Measurements from ENCODE around the gene CDK14. TPM values are rescaled to one million over a fixed set of nuclear protein-coding genes. Genes with fewer than 3 reads are reported as not detected.
"Not testable (repeated sequence)": the region's sequence is repeated elsewhere in the genome, so short reads cannot be mapped to it uniquely, and the experiment has no call there.

CDK14 gene
- total and polyA plus RNA-seq, 5 experiments from 2014 or later: 0.15 to 3.6 (median 2.8) TPM; not detected in 2

DNA sequence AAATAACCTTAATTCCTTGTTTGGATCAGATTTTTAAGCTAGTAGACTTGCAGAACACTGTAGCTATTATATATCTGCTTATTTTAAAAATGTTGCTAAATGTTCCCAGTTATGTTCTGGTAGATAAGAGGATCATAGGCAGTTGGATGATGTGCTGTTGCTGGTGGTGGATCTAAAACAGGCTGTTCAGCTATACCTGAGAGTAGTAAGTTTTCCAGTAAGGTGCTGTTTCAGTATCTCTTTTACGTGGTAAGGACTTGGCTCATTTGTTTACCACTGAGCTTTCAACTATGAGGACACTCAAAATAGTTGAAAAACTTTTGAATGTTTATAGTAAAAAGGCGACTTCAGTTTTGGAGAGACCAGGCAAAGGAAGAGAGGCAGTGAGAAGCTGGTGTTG lies 180.9 kb downstream of the CDK14 start:
- H3K4me1 Mint-ChIP-seq: peaks cover 0 to 6% (median 0%) of the 10 kb centered on the region in 4 donors
- H3K36me3 Mint-ChIP-seq: no peaks in the 10 kb centered on the region
- DNase-seq (no peak), ATAC-seq (no peak)
- POLR2A ChIA-PET: no interaction called here
- H3K27me3 Mint-ChIP-seq: peaks cover 0 to 2% (median 0%) of the 10 kb centered on the region in 5 donors
- no peak overlapping the region for H3K27ac Mint-ChIP-seq
- no peak overlapping the region for H3K4me3 Mint-ChIP-seq
- peaks cover 0 to 9% (median 0%) of the 10 kb centered on the region in 9 donors for H3K9me3 Mint-ChIP-seq

DNA sequence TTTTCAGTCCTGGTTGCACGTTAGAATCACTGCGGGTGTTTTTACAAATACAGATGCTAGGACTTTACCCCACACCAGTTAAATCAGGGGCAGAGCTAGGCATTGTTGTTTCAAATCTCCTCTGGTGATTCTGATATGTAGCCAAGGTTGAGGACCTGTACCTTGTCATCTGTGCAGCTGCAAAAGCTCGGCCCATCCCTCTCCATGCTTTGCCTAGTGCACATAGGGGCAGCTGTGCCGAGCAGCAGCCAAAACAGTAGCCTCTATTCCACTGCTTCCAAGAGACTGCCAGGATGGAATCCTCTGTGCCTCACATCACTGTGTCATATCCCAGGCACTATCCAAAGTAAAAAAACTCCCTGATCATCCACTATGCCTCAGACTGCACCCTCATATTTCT lies 181.3 kb downstream of the CDK14 start:
- POLR2A ChIA-PET: no interaction called here

DNA sequence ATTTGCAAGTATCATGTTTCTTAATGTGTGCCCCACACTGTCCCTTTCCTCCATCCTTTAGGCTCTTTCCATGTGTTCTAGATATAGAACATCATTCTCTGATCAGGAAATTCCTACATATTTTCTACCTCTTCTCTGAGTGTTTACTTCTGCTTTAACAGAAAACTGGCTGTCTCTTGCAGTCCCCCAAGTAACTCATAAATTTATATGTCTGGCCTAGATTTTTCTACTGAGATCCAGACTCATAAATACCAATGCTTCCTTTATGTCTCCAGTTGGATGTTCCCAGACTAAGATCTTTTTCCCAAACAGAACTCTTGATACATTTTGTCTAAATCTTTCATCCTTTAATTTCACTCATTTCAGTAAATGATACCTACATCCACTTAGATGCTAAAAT lies 181.8 kb downstream of the CDK14 start:
- POLR2A ChIA-PET: no interaction called here
- no peaks in the 10 kb centered on the region for H3K36me3 Mint-ChIP-seq
- no peak overlapping the region for H3K4me3 Mint-ChIP-seq
- H3K9me3 Mint-ChIP-seq: peaks cover 0 to 5% (median 0%) of the 10 kb centered on the region in 9 donors
- peaks cover 0 to 3% (median 0%) of the 10 kb centered on the region in 5 donors for H3K27me3 Mint-ChIP-seq
- no peak overlapping the region for H3K27ac Mint-ChIP-seq
- DNase-seq (no peak), ATAC-seq (no peak)
- H3K4me1 Mint-ChIP-seq: no peaks in the 10 kb centered on the region

More for the DNA sequence above, 181.3 kb downstream of the CDK14 start:
- Mint-ChIP-seq H3K4me3 (no peak overlapping the region), H3K36me3 (no peaks in the 10 kb centered on the region), H3K4me1 (peaks cover 0 to 2% (median 0%) of the 10 kb centered on the region in 4 donors), H3K27me3 (peaks cover 0 to 2% (median 0%) of the 10 kb centered on the region in 5 donors), H3K27ac (no peak overlapping the region), H3K9me3 (peaks cover 0 to 7% (median 0%) of the 10 kb centered on the region in 9 donors)
- DNase-seq (no peak), ATAC-seq (no peak)

DNA sequence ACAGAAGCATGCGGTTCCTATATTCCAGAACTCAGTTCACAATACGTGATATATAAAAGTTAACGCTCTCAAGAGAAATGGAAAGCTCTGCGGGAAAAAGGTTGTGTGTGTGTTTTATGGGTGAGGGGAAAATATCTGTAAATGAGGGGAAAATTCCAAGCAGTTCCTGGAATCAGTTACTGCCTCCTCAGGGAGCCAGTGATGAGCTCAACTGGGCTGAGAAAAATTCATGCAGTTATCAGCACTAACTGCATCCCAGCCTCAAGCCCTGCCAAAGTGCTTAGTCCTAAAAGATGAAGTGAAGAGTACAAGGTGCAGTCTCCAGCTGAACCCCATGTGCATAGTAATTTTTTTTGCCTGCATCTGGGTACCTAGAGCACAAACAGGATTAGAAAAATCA lies 191.9 kb downstream of the CDK14 start:
- H3K27me3 Mint-ChIP-seq: peaks cover 0 to 7% (median 0%) of the 10 kb centered on the region in 5 donors
- peaks cover 2 to 24% (median 10%) of the 10 kb centered on the region in 9 donors for H3K9me3 Mint-ChIP-seq
- H3K4me1 Mint-ChIP-seq: no peaks in the 10 kb centered on the region
- H3K27ac Mint-ChIP-seq: no peak overlapping the region
- H3K4me3 Mint-ChIP-seq: no peak overlapping the region
- H3K36me3 Mint-ChIP-seq: no peaks in the 10 kb centered on the region
- no peak for DNase-seq
- no peak for ATAC-seq
- POLR2A ChIA-PET: no interaction called here

DNA sequence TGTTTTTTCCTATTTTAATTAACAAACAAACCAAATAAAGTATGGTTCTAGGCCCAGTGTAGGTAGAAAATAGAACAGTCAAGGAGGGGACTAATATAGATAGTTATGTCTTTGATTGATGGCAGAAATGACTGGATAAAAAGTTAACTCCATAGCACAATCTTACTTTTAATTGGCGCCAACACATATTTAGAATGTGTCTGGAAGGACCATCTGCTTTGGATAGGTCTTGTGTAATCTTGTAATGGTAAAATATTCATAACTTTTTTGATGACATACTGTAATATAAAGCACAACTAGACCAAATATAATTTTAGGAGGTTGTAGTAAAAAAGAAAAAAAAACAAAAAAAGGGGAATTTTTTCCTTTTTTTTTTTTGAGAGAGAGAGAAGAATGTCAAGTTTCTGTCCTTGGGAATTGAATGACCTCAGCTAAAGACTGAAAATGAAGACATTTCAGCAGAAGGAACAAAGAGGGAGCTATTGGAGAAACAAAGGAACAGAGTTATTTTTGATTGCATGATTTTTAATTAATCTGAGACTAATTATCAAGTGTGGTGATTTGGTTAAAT lies 193.7 kb downstream of the CDK14 start:
- peaks cover 0 to 10% (median 0%) of the 10 kb centered on the region in 3 donors for H3K36me3 Mint-ChIP-seq
- peaks cover 10 to 26% (median 20%) of the 10 kb centered on the region in 9 donors for H3K9me3 Mint-ChIP-seq
- DNase-seq: no peak
- ATAC-seq: no peak
- no peak overlapping the region for H3K4me3 Mint-ChIP-seq
- no peak overlapping the region for H3K27ac Mint-ChIP-seq
- POLR2A ChIA-PET: no interaction called here
- H3K4me1 Mint-ChIP-seq: no peaks in the 10 kb centered on the region
- H3K27me3 Mint-ChIP-seq: no peaks in the 10 kb centered on the region

DNA sequence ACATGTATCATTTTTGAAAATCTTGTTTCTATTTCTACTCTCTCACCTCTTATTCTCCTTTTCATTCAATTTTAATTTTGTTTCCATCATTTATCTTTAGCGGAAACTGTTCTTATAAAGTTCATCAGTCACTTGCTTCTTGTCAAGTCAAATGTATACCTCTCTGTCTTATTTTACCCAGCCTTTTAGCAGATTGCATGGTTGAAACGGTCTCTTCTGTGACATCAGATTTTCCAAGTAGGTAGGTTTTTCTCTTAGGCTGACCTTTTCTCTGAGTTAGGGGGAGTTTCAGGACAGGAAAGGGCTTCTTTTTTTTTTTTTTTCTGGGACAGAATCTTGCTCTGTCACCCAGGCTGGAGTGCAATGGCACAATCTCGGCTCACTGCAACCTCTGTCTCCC lies 195.5 kb downstream of the CDK14 start:
- ATAC-seq: no peak
- Mint-ChIP-seq H3K27ac (no peak overlapping the region), H3K4me3 (no peak overlapping the region), H3K36me3 (peaks cover 0 to 10% (median 0%) of the 10 kb centered on the region in 3 donors), H3K9me3 (peaks cover 15 to 32% (median 28%) of the 10 kb centered on the region in 9 donors), H3K27me3 (no peaks in the 10 kb centered on the region), H3K4me1 (no peaks in the 10 kb centered on the region)
- no peak for DNase-seq
- POLR2A ChIA-PET: no interaction called here

DNA sequence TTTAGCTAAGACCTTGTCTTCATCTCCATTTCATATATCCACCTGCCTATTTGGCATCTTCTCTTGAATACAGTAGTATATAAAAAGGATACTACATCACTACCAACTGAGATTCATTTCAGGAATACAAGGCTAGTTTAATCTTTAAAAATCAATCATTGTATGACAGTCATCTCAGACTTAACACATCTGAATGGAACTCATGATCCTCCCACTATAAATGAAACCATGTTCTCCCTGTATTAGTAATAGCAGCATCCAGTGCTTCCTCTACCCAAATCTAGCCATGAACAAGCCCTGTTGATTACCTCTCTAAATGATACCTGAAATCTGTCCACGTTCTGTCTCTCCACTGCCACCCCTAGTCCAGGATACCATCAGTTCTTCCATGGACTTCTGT lies 196.2 kb downstream of the CDK14 start:
- Mint-ChIP-seq H3K9me3 (peaks cover 17 to 32% (median 28%) of the 10 kb centered on the region in 9 donors), H3K4me1 (no peaks in the 10 kb centered on the region), H3K4me3 (no peak overlapping the region), H3K27me3 (no peaks in the 10 kb centered on the region), H3K36me3 (peaks cover 0 to 10% (median 0%) of the 10 kb centered on the region in 3 donors), H3K27ac (no peak overlapping the region)
- DNase-seq (no peak), ATAC-seq (no peak)
- POLR2A ChIA-PET: no interaction called here

DNA sequence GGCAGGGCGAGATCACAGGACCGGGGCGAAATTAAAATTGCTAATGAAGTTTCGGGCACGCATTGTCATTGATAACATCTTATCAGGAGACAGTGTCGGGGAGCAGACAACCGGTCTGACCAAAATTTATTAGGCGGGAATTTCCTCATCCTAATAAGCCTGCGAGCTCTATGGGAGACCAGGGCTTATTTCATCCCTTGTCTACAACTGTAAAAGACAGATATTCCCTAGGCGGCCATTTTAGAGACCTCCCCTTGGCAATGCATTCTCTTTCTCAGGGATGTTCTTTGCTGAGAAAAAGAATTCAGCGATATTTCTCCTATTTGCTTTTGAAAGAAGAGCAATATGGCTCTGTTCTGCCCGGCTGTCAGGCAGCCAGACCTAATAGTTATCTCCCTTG lies 198.1 kb downstream of the CDK14 start:
- H3K9me3 Mint-ChIP-seq: peaks cover 18 to 39% (median 28%) of the 10 kb centered on the region in 9 donors
- POLR2A ChIA-PET, ATAC-seq, DNase-seq, H3K27me3 Mint-ChIP-seq, H3K4me3 Mint-ChIP-seq, H3K36me3 Mint-ChIP-seq, H3K4me1 Mint-ChIP-seq, H3K27ac Mint-ChIP-seq: not testable (repeated sequence)

DNA sequence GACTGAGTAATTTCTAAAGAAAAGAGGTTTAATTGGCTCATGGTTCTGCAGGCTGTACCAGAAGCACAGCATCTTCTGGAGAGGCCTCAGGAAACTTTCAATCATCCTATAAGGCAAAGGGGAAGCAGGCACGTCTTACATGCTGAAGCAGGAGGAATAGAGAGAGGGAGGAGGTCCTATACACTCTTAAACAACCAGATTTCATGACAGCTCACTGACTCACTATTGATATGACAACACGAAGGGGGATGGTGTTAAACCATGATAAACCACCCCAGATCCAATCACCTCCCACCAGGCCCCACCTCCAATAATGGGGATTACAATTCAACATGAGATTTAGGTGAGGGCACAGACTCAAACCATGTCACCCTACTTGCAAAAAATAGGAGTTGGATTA lies 201.5 kb downstream of the CDK14 start:
- no peaks in the 10 kb centered on the region for H3K27me3 Mint-ChIP-seq
- POLR2A ChIA-PET: no interaction called here

DNA sequence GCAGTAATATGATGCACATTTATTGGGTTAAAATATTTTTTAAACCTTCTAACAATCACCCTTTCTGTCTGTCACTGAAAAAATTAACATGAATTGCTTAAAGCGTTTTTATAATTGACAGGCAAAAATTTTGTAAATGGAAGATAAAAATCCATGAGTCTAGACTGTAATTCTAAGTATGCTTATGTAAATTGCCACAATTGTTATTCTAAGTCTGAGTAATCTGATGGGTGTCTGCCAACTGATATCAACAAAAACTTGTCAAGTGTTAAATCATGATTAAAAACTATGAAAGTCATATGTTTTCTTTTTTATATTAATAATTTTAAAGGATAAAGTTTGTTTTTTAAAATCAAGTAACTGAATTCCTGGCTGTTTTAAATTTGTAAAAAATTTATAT lies 208.2 kb downstream of the CDK14 start:
- ATAC-seq (no peak), DNase-seq (no peak)
- no peaks in the 10 kb centered on the region for H3K36me3 Mint-ChIP-seq
- no peak overlapping the region for H3K27ac Mint-ChIP-seq
- H3K9me3 Mint-ChIP-seq: peaks cover 0 to 16% (median 3%) of the 10 kb centered on the region in 9 donors
- no peak overlapping the region for H3K4me3 Mint-ChIP-seq
- POLR2A ChIA-PET: no interaction called here
- H3K27me3 Mint-ChIP-seq: no peaks in the 10 kb centered on the region
- H3K4me1 Mint-ChIP-seq: no peaks in the 10 kb centered on the region

More for the DNA sequence above, 201.5 kb downstream of the CDK14 start:
- H3K36me3 Mint-ChIP-seq: peaks cover 0 to 10% (median 0%) of the 10 kb centered on the region in 3 donors
- H3K4me3 Mint-ChIP-seq: no peak overlapping the region
- ATAC-seq (no peak), DNase-seq (no peak)
- H3K4me1 Mint-ChIP-seq: no peaks in the 10 kb centered on the region
- H3K27ac Mint-ChIP-seq: no peak overlapping the region
- H3K9me3 Mint-ChIP-seq: peaks cover 13 to 34% (median 25%) of the 10 kb centered on the region in 9 donors

DNA sequence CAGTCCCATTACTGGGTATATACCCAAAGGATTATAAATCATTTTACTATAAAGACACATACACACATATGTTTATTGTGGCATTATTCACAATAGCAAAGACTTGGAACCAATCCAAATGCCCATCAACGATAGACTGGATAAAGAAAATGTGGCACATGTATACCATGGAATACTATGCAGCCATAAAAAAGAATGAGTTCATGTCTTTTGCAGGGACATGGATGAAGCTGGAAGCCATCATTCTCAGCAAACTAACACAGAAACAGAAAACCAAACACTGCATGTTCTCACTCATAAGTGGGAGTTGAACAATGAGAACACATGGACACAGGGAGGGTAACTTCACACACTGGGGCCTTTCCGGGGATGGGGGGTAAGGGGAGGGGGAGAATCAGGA lies 219.4 kb downstream of the CDK14 start:
- DNase-seq, H3K4me1 Mint-ChIP-seq, H3K27ac Mint-ChIP-seq, POLR2A ChIA-PET, ATAC-seq, H3K36me3 Mint-ChIP-seq, H3K27me3 Mint-ChIP-seq, H3K4me3 Mint-ChIP-seq: not testable (repeated sequence)
- peaks cover 0 to 11% (median 5%) of the 10 kb centered on the region in 9 donors for H3K9me3 Mint-ChIP-seq

DNA sequence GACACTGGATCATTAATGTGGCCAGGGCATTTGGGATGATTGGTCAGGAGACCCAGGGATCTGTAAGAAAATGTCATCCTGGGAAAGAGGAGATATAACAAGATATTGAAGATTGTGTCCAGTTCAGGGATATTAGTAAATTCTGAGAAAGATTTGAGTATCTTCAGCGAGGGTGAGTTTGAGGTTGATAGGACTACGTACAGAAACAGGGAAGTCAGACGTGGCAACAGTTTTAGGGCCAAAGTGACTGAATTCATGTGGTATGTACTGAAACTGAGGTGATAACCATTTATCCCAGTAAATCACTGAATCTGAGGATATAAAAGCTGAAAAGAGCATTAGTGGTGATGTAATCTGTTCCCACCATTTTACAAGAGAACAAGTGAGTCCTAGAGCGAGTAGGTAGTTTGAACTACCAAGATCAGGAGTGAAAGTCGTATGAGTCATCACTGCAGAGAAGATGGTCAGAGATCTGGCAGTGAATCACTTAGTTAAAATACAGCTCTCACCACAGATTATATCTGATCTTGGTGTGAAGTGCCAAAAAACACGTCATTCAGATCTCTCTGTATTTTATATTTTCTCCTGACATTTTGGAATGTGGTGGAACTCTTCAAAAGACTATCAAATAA lies 220.5 kb downstream of the CDK14 start:
- DNase-seq (no peak), ATAC-seq (no peak)
- Mint-ChIP-seq H3K27me3 (no peaks in the 10 kb centered on the region), H3K36me3 (no peaks in the 10 kb centered on the region), H3K27ac (no peak overlapping the region), H3K9me3 (peaks cover 0 to 11% (median 6%) of the 10 kb centered on the region in 9 donors), H3K4me3 (no peak overlapping the region), H3K4me1 (no peaks in the 10 kb centered on the region)
- POLR2A ChIA-PET: no interaction called here

DNA sequence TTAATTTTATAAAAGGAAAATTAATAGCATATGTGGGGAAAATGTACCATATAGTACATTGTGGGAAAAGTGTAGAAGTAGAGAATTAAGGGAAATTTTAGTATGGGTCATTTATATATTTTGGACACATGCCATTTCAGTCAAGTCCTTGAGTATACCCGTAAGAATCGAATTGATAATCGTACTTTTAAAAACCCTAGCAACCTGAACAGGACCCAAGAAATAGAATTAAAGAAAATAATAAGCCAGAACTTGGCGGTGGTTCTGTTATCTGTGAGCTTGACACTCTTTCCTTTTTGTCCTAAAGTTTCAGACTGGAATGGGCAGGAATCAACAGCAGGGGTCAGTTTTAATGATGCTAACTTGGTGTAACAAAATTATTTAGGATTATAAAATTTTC lies 221.0 kb downstream of the CDK14 start:
- no peak overlapping the region for H3K4me3 Mint-ChIP-seq
- peaks cover 0 to 11% (median 6%) of the 10 kb centered on the region in 9 donors for H3K9me3 Mint-ChIP-seq
- ATAC-seq (no peak), DNase-seq (no peak)
- no peaks in the 10 kb centered on the region for H3K27me3 Mint-ChIP-seq
- POLR2A ChIA-PET: no interaction called here
- no peaks in the 10 kb centered on the region for H3K4me1 Mint-ChIP-seq
- H3K27ac Mint-ChIP-seq: no peak overlapping the region
- H3K36me3 Mint-ChIP-seq: no peaks in the 10 kb centered on the region

DNA sequence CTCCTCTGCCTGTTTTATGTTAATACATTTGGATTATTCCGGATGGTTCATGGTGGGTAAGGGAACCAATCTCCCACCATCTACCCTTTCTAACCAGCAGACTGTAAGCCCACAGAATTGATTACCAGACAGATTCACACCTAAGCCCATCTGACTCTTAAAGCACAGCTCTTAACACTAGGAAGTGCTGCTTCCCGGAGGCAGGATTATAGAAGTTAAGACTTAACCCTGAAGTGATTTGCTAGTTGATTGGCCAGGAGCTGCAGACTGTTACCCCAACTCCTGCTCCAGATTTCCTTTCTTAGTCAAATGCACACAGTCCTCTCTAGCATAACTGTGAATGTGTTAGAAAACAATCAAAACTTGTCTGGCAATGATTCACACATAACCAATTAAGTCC lies 221.7 kb downstream of the CDK14 start:
- no peaks in the 10 kb centered on the region for H3K4me1 Mint-ChIP-seq
- H3K4me3 Mint-ChIP-seq: no peak overlapping the region
- H3K9me3 Mint-ChIP-seq: peaks cover 0 to 11% (median 6%) of the 10 kb centered on the region in 9 donors
- H3K27me3 Mint-ChIP-seq: no peaks in the 10 kb centered on the region
- DNase-seq (no peak), ATAC-seq (no peak)
- H3K36me3 Mint-ChIP-seq: no peaks in the 10 kb centered on the region
- POLR2A ChIA-PET: no interaction called here
- no peak overlapping the region for H3K27ac Mint-ChIP-seq

Data from naive thymus-derived CD8-positive, alpha-beta T cell (primary cell).